Mesodermal cell (in vitro differentiated cells): ENCODE measurements around the gene CEP192. TPM values are rescaled to one million over a fixed set of nuclear protein-coding genes. Genes with fewer than 3 reads are reported as not detected.

ENCODE experiments used
- H3K27ac ChIP-seq: 2 replicates; pipeline ENCODE4 v1.7.0; 2013; ENCODE audit warnings: mild to moderate bottlenecking, low read depth, low read length, moderate library complexity; ENCODE audit not compliant: severe bottlenecking
- H3K36me3 ChIP-seq: 2 replicates; pipeline ENCODE4 v1.7.1; 2013; ENCODE audit warnings: mild to moderate bottlenecking, low read length, moderate library complexity; ENCODE audit not compliant: control insufficient read depth, insufficient read depth
- H3K4me1 ChIP-seq: one replicate; pipeline ENCODE4 v1.7.1; 2013; ENCODE audit warnings: mild to moderate bottlenecking, low read length; ENCODE audit not compliant: insufficient read depth, control insufficient read depth, poor library complexity, severe bottlenecking
- H3K4me3 ChIP-seq: 2 replicates; pipeline ENCODE4 v1.7.0; 2013; ENCODE audit warnings: low read length, control low read depth, mild to moderate bottlenecking; ENCODE audit not compliant: insufficient read depth, poor library complexity, severe bottlenecking; ENCODE audit errors: extremely low read depth
- H3K9me3 ChIP-seq: 2 replicates; pipeline ENCODE4 v1.7.1; 2013; ENCODE audit warnings: mild to moderate bottlenecking, low read length, moderate library complexity; ENCODE audit not compliant: control insufficient read depth
- WGBS, 2 experiments: methylation state at CpG; one replicate each; pipeline ENCODE4 v1.1.5; 2013; ENCODE audit warnings: missing lambda C conversion rate in 2 of 2; ENCODE audit not compliant: insufficient coverage in 2 of 2; 5-methylcytosine and 5-hydroxymethylcytosine counted together
- polyA plus RNA-seq, 2 experiments: library from polyadenylated mRNA; stranded (reverse); fragments of 50-300 nt; gene quantifications; one replicate each; pipeline ENCODE4 v1.2.3, GENCODE V29; 2013

The CEP192 gene
- polyA plus RNA-seq (2013, experiment 1 of 2), result 19.6 TPM
- 20.3 TPM for polyA plus RNA-seq (2013, experiment 2 of 2)

GRCh38 chr18:12990967-12991820 lies at the start of gene CEP192:
CEP192 (plus strand) TSS chr18:12991362; CDS start chr18:12999425, 8,063 bp downstream.
- WGBS, 2 experiments, result 0% methylated on average over 50 to 53 of the region's 73 CpGs
- H3K4me1 ChIP-seq, result peaks cover 7% of the 10 kb centered on the region
- peaks cover 17% of the 10 kb centered on the region for H3K36me3 ChIP-seq
- H3K9me3 ChIP-seq, result no peaks in the 10 kb centered on the region
- H3K27ac ChIP-seq, result peak within 1 kb of the TSS; percentile 89
- peak within 1 kb of the TSS; percentile 72 for H3K4me3 ChIP-seq

- peaks cover 8% of the 10 kb centered on the region for H3K4me1 ChIP-seq
- no peaks in the 10 kb centered on the region for H3K36me3 ChIP-seq
- 92% methylated on average over 2 of the region's 4 CpGs; no CpG with 5 or more reads in 1 of the 2 experiments for WGBS, 2 experiments
- no peak overlapping the region for H3K27ac ChIP-seq
- H3K9me3 ChIP-seq, result no peaks in the 10 kb centered on the region
- no peak overlapping the region for H3K4me3 ChIP-seq
Observed at GRCh38 chr18:12943215-12943614, 47.9 kb upstream of the CEP192 start.

GRCh38 chr18:12944709-12945108 lies 46.5 kb upstream of the CEP192 start:
- peaks cover 8% of the 10 kb centered on the region for H3K4me1 ChIP-seq
- peaks cover 8% of the 10 kb centered on the region for H3K36me3 ChIP-seq
- H3K4me3 ChIP-seq, result no peak overlapping the region
- no peak overlapping the region for H3K27ac ChIP-seq
- WGBS, 2 experiments, result 85 to 93% methylated on average over 2 of the region's 4 CpGs
- no peaks in the 10 kb centered on the region for H3K9me3 ChIP-seq

- Histone ChIP-seq H3K9me3 (no peaks in the 10 kb centered on the region), H3K4me3 (peak overlapping the region; percentile 85), H3K27ac (peak overlapping the region; percentile 96), H3K36me3 (peaks cover 20% of the 10 kb centered on the region), H3K4me1 (peaks cover 8% of the 10 kb centered on the region)
- 6 to 7% methylated on average over 15 of the region's 15 CpGs for WGBS, 2 experiments
Observed at GRCh38 chr18:12946549-12947284, 44.4 kb upstream of the CEP192 start.

GRCh38 chr18:12947285-12948049 lies 43.7 kb upstream of the CEP192 start, which contains the start of gene SEH1L:
SEH1L (plus strand) TSS chr18:12948011; CDS start chr18:12948122, 111 bp downstream.
- peaks cover 26% of the 10 kb centered on the region for H3K36me3 ChIP-seq
- 0% methylated on average over 27 to 32 of the region's 58 CpGs for WGBS, 2 experiments
- H3K4me3 ChIP-seq, result peak within 1 kb of the TSS; percentile 85
- peak within 1 kb of the TSS; percentile 98 for H3K27ac ChIP-seq
- peaks cover 8% of the 10 kb centered on the region for H3K4me1 ChIP-seq
- H3K9me3 ChIP-seq, result no peaks in the 10 kb centered on the region

GRCh38 chr18:12948050-12948804 lies 42.9 kb upstream of the CEP192 start:
- WGBS, 2 experiments, result 2 to 3% methylated on average over 60 to 67 of the region's 81 CpGs
- peak overlapping the region; percentile 98 for H3K27ac ChIP-seq
- peaks cover 8% of the 10 kb centered on the region for H3K4me1 ChIP-seq
- no peaks in the 10 kb centered on the region for H3K9me3 ChIP-seq
- H3K4me3 ChIP-seq, result peak overlapping the region; percentile 62
- H3K36me3 ChIP-seq, result peaks cover 33% of the 10 kb centered on the region

- Histone ChIP-seq H3K4me1 (no peaks in the 10 kb centered on the region), H3K27ac (no peak overlapping the region), H3K4me3 (no peak overlapping the region), H3K9me3 (no peaks in the 10 kb centered on the region), H3K36me3 (peaks cover 76% of the 10 kb centered on the region)
- 83 to 100% methylated on average over 3 of the region's 3 CpGs for WGBS, 2 experiments
Observed at GRCh38 chr18:12958478-12958877, 32.7 kb upstream of the CEP192 start.

- H3K36me3 ChIP-seq, result peaks cover 81% of the 10 kb centered on the region
- WGBS, 2 experiments, result 80% methylated on average over 1 of the region's 2 CpGs; no CpG with 5 or more reads in 1 of the 2 experiments
- H3K4me3 ChIP-seq, result no peak overlapping the region
- H3K9me3 ChIP-seq, result no peaks in the 10 kb centered on the region
- H3K4me1 ChIP-seq, result no peaks in the 10 kb centered on the region
- no peak overlapping the region for H3K27ac ChIP-seq
Observed at GRCh38 chr18:12960395-12960794, 30.8 kb upstream of the CEP192 start.

GRCh38 chr18:12960853-12961397 lies 30.2 kb upstream of the CEP192 start:
- H3K4me3 ChIP-seq, result no peak overlapping the region
- no peaks in the 10 kb centered on the region for H3K9me3 ChIP-seq
- 98 to 100% methylated on average over 6 of the region's 6 CpGs for WGBS, 2 experiments
- H3K36me3 ChIP-seq, result peaks cover 81% of the 10 kb centered on the region
- H3K4me1 ChIP-seq, result no peaks in the 10 kb centered on the region
- no peak overlapping the region for H3K27ac ChIP-seq
